SK-N-MC (cell line): ENCODE measurements around the gene ADARB2.

Experiments used
- DNase-seq: peaks from one replicate; pipeline ENCODE4 v3.0.0-alpha.2; 2011; ENCODE audit warnings: low read depth, low spot score
- H3K27ac ChIP-seq: fragments of 200-600 bp; sonication (generic); 2 replicates; pipeline ENCODE4 v1.5.1; 2016; ENCODE audit warnings: mixed run types
- H3K36me3 ChIP-seq: fragments of 200-600 bp; sonication (generic); 2 replicates; pipeline ENCODE4 v1.6.1; 2017; ENCODE audit warnings: antibody characterized with exemption, low read length, mixed read lengths; ENCODE audit not compliant: insufficient read depth
- H3K4me3 ChIP-seq: fragments of 200-600 bp; sonication (generic); 2 replicates; pipeline ENCODE4 v1.5.1; 2016
- H3K9ac ChIP-seq: fragments of 200-600 bp; sonication (generic); 2 replicates; pipeline ENCODE4 v1.8.0; 2017; ENCODE audit warnings: mixed run types, mixed read lengths; ENCODE audit not compliant: insufficient read length
- H3K9me3 ChIP-seq: fragments of 200-600 bp; sonication (generic); 2 replicates; pipeline ENCODE4 v1.6.1; 2017; ENCODE audit warnings: low read depth, mild to moderate bottlenecking, antibody characterized with exemption, low read length, moderate library complexity, mixed read lengths
- EZH2 ChIP-seq: fragments of 200-600 bp; sonication (generic); IDR thresholded peaks from one replicate; pipeline ENCODE4 v1.6.1; 2017; ENCODE audit warnings: antibody characterized with exemption
- FOXP2 ChIP-seq: optimal IDR thresholded peaks from 2 replicates; pipeline ENCODE3; 2011; ENCODE audit warnings: mild to moderate bottlenecking, moderate library complexity; ENCODE audit not compliant: insufficient read depth; ENCODE audit errors: extremely low read length, control extremely low read depth
- POLR2AphosphoS5 ChIP-seq: IDR thresholded peaks from 2 replicates; pipeline ENCODE4 v1.6.1; 2012; ENCODE audit warnings: mild to moderate bottlenecking, low read depth, low read length, borderline replicate concordance

ADARB2 gene

GRCh38 chr10:1324903-1325302 lies 412.4 kb downstream of the ADARB2 start:
- H3K36me3 ChIP-seq = no peaks in the 10 kb centered on the region
- no peak for TF ChIP-seq POLR2AphosphoS5
- TF ChIP-seq EZH2 = no peak
- no peak for TF ChIP-seq FOXP2
- no peak for DNase-seq
- H3K4me3 ChIP-seq = no peak overlapping the region
- H3K27ac ChIP-seq = no peak overlapping the region
- H3K9ac ChIP-seq = no peak overlapping the region
- H3K9me3 ChIP-seq = no peaks in the 10 kb centered on the region

- no peak for DNase-seq
- no peak for TF ChIP-seq EZH2
- no peak for TF ChIP-seq POLR2AphosphoS5
- TF ChIP-seq FOXP2 = no peak
- Histone ChIP-seq H3K4me3 (no peak overlapping the region), H3K9me3 (no peaks in the 10 kb centered on the region), H3K9ac (no peak overlapping the region), H3K36me3 (no peaks in the 10 kb centered on the region), H3K27ac (no peak overlapping the region)
Measured at GRCh38 chr10:1323951-1324350, 413.4 kb downstream of the ADARB2 start.

- DNase-seq = no peak
- TF ChIP-seq EZH2 (no peak), POLR2AphosphoS5 (no peak), FOXP2 (no peak)
- no peaks in the 10 kb centered on the region for H3K36me3 ChIP-seq
- no peak overlapping the region for H3K9ac ChIP-seq
- H3K4me3 ChIP-seq = no peak overlapping the region
- H3K9me3 ChIP-seq = no peaks in the 10 kb centered on the region
- H3K27ac ChIP-seq = no peak overlapping the region
Measured at GRCh38 chr10:1320739-1321320, 416.5 kb downstream of the ADARB2 start.

- Histone ChIP-seq H3K4me3 (peak overlapping the region; percentile 18; the same call in 1 of the 2 replicates), H3K27ac (peak overlapping the region; percentile 13; the same call in 1 of the 2 replicates), H3K9ac (no peak overlapping the region), H3K36me3 (no peaks in the 10 kb centered on the region), H3K9me3 (no peaks in the 10 kb centered on the region)
- TF ChIP-seq FOXP2 (no peak), EZH2 (no peak), POLR2AphosphoS5 (no peak)
- DNase-seq = no peak
Measured at GRCh38 chr10:1316809-1317143, 420.5 kb downstream of the ADARB2 start.

- DNase-seq = no peak
- TF ChIP-seq EZH2 = no peak
- TF ChIP-seq FOXP2 = no peak
- no peak for TF ChIP-seq POLR2AphosphoS5
Measured at GRCh38 chr10:1316121-1316808, 421.1 kb downstream of the ADARB2 start.

GRCh38 chr10:1315178-1315577 lies 422.1 kb downstream of the ADARB2 start:
- no peak overlapping the region for H3K9ac ChIP-seq
- no peak overlapping the region for H3K27ac ChIP-seq
- TF ChIP-seq FOXP2 (no peak), EZH2 (no peak)
- DNase-seq = no peak
- no peaks in the 10 kb centered on the region for H3K36me3 ChIP-seq
- no peak overlapping the region for H3K4me3 ChIP-seq
- no peaks in the 10 kb centered on the region for H3K9me3 ChIP-seq

More at GRCh38 chr10:1316121-1316808, 421.1 kb downstream of the ADARB2 start:
- Histone ChIP-seq H3K9ac (no peak overlapping the region), H3K9me3 (no peaks in the 10 kb centered on the region), H3K27ac (peak overlapping the region; percentile 13; the same call in 1 of the 2 replicates), H3K4me3 (peak overlapping the region; percentile 18; the same call in 1 of the 2 replicates), H3K36me3 (no peaks in the 10 kb centered on the region)

- Histone ChIP-seq H3K36me3 (no peaks in the 10 kb centered on the region), H3K27ac (no peak overlapping the region), H3K9ac (no peak overlapping the region), H3K4me3 (no peak overlapping the region), H3K9me3 (no peaks in the 10 kb centered on the region)
- TF ChIP-seq POLR2AphosphoS5 = no peak
- TF ChIP-seq EZH2 = no peak
- TF ChIP-seq FOXP2 = no peak
- DNase-seq = no peak
Measured at GRCh38 chr10:1311726-1312125, 425.6 kb downstream of the ADARB2 start.

GRCh38 chr10:1310271-1310789 lies 427.0 kb downstream of the ADARB2 start:
- H3K36me3 ChIP-seq = no peaks in the 10 kb centered on the region
- no peak for DNase-seq
- no peak overlapping the region for H3K27ac ChIP-seq
- no peak overlapping the region for H3K9ac ChIP-seq
- H3K4me3 ChIP-seq = no peak overlapping the region
- no peaks in the 10 kb centered on the region for H3K9me3 ChIP-seq
- no peak for TF ChIP-seq EZH2
- TF ChIP-seq FOXP2 = no peak
- no peak for TF ChIP-seq POLR2AphosphoS5
